ENCODE results near the gene CDKN1B.

CDKN1B gene

GRCh38 chr12:12725956-12726554 is 8.9 kb downstream of the CDKN1B start:
- TF ChIP-seq CTCF (IDR thresholded peaks at IDR 0.05): no peak

DNA sequence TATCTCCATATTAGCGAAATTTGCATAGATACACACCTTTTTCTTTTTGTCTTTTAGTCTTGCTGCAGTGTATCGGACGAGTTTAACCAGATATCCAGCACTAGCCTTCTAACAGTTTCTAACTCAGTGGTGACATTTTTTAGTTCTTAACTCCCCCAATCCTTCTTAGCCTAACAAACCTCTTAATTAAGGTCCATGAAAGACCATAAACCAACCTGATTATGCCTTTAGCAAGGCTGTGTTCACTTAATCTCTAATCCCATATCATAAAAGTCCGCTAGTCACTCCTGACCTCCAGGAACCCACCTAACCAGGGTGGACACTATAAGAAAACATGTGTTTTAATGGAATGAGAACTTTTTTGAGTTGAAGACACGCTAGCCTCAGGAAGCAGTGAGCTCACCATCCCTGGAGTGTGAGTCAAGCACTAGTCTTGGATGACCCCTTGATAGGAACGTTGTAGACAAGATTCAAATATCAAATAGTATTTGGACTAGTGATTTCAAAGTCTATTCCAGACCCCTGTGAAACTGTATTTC is 9.5 kb downstream of the CDKN1B start:
- TF ChIP-seq CTCF (IDR thresholded peaks at IDR 0.05): no peak

- TF ChIP-seq CTCF (IDR thresholded peaks at IDR 0.05): no peak
These were observed 14.0 kb downstream of the CDKN1B start for GRCh38 chr12:12731178-12731577.

GRCh38 chr12:12731785-12732184 is 14.6 kb downstream of the CDKN1B start:
- no peak for TF ChIP-seq CTCF (IDR thresholded peaks at IDR 0.05)

DNA sequence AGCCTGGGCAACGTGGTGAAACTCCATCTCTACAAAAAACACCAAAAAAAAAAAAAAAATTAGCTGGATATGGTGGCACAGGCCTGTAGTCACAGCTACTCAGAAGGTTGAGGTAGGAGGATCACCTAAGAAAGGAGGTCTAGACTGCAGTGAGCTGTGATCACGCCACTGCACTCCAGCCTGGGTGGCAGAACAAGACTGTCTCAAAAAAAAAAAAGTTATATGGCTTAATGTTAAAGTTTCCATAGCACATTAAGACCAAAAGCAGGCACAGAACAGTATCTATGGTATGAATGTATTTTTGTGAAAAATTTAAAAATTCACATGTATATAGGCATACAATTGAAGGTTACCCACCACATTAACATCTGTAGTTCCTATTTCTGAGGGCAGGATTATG is 15.9 kb downstream of the CDKN1B start:
- no peak for TF ChIP-seq CTCF (IDR thresholded peaks at IDR 0.05)

- no peak for TF ChIP-seq CTCF (IDR thresholded peaks at IDR 0.05)
These were observed 16.9 kb downstream of the CDKN1B start for GRCh38 chr12:12734054-12734453.

DNA sequence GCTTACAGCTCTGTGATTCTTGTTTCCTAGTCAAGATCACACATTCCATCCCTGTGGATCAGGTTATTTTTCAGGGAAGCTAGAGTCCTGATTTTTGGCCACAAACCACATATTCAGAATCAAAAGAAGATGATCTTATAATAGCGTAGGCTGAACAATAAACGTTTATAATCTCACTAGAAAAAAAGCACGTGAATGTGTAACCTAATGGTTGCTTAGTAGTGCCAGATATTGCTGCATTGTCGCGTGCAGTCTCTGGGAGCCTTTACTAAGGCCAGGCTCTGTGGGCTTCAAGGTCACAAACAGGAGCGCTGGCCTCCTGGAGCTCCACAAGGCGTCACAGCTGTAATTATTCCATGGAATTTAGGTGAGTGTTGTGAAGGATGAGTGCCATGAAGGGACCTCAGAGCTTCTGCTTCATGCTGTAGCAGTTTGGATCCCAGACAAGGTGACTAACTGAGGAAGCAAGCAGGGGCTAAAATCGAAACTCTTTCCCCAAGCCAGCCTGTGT is 17.4 kb downstream of the CDKN1B start:
- TF ChIP-seq CTCF (IDR thresholded peaks at IDR 0.05): no peak
